ENCODE results near the gene PAQR5.

Gene PAQR5

DNA sequence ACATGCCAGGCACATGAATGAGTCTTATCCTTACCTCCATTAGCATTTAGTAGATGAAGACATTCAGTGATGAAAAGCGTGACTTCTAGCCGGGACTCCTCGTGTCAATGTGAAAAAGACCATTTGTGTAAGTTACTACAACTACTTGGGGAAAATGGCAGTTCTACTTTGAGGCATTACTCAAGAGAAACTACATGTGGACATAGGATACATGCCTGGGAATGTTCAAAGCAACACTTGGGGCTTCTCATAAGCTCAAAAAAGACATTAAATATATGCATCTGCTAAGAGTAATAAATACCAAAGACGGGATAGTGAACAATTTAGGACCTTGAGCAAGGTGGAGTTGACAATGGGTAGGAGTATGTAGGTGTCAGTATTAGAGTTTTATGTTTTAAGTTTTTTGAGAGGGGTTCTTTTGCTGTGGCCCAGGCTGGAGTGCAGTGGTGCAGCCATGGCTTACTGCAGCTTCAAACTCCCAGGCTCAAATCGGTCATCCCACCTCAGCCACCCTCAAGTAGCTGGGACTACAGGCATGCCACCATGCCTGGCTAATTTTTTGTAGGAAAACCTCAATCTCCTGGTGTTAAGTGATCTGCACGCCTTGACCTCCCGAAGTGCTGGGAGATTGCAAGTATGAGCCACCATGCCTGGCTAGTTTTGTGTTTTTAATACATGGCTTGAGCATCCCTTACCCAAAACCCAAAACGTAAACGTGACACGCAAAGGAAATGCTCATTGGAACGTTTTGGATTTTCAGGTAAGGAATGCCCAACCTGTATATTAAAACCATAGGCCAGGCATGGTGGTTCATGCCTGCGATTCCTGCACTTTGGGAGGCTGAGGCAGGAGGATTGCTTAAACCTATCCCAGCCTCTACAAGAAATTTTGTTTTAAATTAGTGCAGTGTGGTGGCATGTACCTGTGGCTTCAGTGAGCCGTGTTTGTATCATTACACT is 157.8 kb downstream of the PAQR5 start:
- H3K27ac ChIP-seq (ENCODE audit: insufficient read depth in 1 of 2, low read depth in 1 of 2, low read length in 2 of 2, poor library complexity in 1 of 2, severe bottlenecking in 2 of 2) = no peak overlapping the region
- H3K4me3 ChIP-seq (ENCODE audit: control insufficient read depth in 1 of 7, extremely low read depth in 1 of 7, insufficient read depth in 4 of 7, low read depth in 2 of 7, low read length in 6 of 7) = no peak overlapping the region
- ChIA-PET CTCF (interaction anchor here (0.9 to 1.3 kb wide), 6 partner anchors 10 to 422 kb away, joined by 3 to 4 read pairs (median 3); no protein-coding TSS in a partner anchor), POLR2A (interaction anchor here (0.9 kb wide), 1 partner anchor 28 kb away, joined by 4 read pairs; no protein-coding TSS in a partner anchor)
- H3K36me3 ChIP-seq (ENCODE audit: control insufficient read depth in 4 of 4, insufficient read depth in 4 of 4, low read length in 3 of 4) = peaks cover 8 to 47% (median 22%) of the 10 kb centered on the region in 4 experiments
- H3K9me3 ChIP-seq (ENCODE audit: control extremely low read depth in 1 of 5, control insufficient read depth in 4 of 5, insufficient read depth in 2 of 5, low read depth in 1 of 5, low read length in 4 of 5) = no peaks in the 10 kb centered on the region
- WGBS (ENCODE audit: insufficient coverage) = 96% methylated on average over 12 of the region's 13 CpGs
- no peak for DNase-seq
- no peaks in the 10 kb centered on the region for H3K27me3 ChIP-seq (replicated peaks in 2 of 5; ENCODE audit: control insufficient read depth in 4 of 5, insufficient read depth in 5 of 5, low read length in 4 of 5)
- peaks cover 12 to 30% (median 21%) of the 10 kb centered on the region in 4 experiments for H3K4me1 ChIP-seq (ENCODE audit: control extremely low read depth in 1 of 4, control insufficient read depth in 4 of 4, insufficient read depth in 4 of 4, low read length in 3 of 4)
